Stimulated activated CD4-positive, alpha-beta T cell treated with anti-CD3 and anti-CD28 coated beads, Interleukin-15, amount 100 ng/mL, for 1 hour (primary cell): Measurements from ENCODE around the gene GRIA3.
"Not testable (repeated sequence)": the region's sequence is repeated elsewhere in the genome, so short reads cannot be mapped to it uniquely, and the experiment has no call there.

Experiments
- DNase-seq, 2 donors: peaks; one replicate each; pipeline ENCODE4 v3.0.0-alpha.2; 2020; ENCODE audit warnings: low read depth in 1 of 2, low spot score in 1 of 2

The GRIA3 gene

GRCh38 chrX:123449335-123449734 is 265.3 kb downstream of the GRIA3 start:
- no peak for DNase-seq

GRCh38 chrX:123450222-123450621 is 266.1 kb downstream of the GRIA3 start:
- DNase-seq: no peak

- DNase-seq: no peak
Observed at GRCh38 chrX:123454712-123455431, 270.8 kb downstream of the GRIA3 start.

- no peak for DNase-seq
Observed at GRCh38 chrX:123455693-123456092, 271.6 kb downstream of the GRIA3 start.

- no peak for DNase-seq
Observed at GRCh38 chrX:123464709-123465108, 280.6 kb downstream of the GRIA3 start.

GRCh38 chrX:123468481-123468880 is 284.4 kb downstream of the GRIA3 start:
- no peak for DNase-seq

GRCh38 chrX:123475068-123475724 is 291.1 kb downstream of the GRIA3 start:
- no peak for DNase-seq

GRCh38 chrX:123476611-123477219 is 292.6 kb downstream of the GRIA3 start:
- DNase-seq: no peak

- DNase-seq: no peak
Observed at GRCh38 chrX:123477673-123478072, 293.6 kb downstream of the GRIA3 start.

- DNase-seq: no peak
Observed at GRCh38 chrX:123481913-123482851, 298.1 kb downstream of the GRIA3 start.

- DNase-seq: no peak
Observed at GRCh38 chrX:123486297-123486696, 302.2 kb downstream of the GRIA3 start.

GRCh38 chrX:123487236-123487635 is 303.2 kb downstream of the GRIA3 start:
- DNase-seq: no peak

- no peak for DNase-seq
Observed at GRCh38 chrX:123487669-123488068, 303.6 kb downstream of the GRIA3 start.

- DNase-seq: no peak
Observed at GRCh38 chrX:123489011-123489410, 304.9 kb downstream of the GRIA3 start.

- no peak for DNase-seq
Observed at GRCh38 chrX:123493857-123494256, 309.8 kb downstream of the GRIA3 start.

- DNase-seq: no peak
Observed at GRCh38 chrX:123499787-123500186, 315.7 kb downstream of the GRIA3 start.

- DNase-seq: no peak
Observed at GRCh38 chrX:123504047-123504446, 320.0 kb downstream of the GRIA3 start.

GRCh38 chrX:123504630-123505270 is 320.7 kb downstream of the GRIA3 start:
- no peak for DNase-seq

- no peak for DNase-seq
Observed at GRCh38 chrX:123513585-123514278, 329.7 kb downstream of the GRIA3 start.

- DNase-seq: not testable (repeated sequence)
Observed at GRCh38 chrX:123514279-123514640, 330.2 kb downstream of the GRIA3 start.
